ENCODE data around the gene CCDC8.
"Not testable (repeated sequence)": the region's sequence is repeated elsewhere in the genome, so short reads cannot be mapped to it uniquely, and the experiment has no call there.

CCDC8 gene

DNA sequence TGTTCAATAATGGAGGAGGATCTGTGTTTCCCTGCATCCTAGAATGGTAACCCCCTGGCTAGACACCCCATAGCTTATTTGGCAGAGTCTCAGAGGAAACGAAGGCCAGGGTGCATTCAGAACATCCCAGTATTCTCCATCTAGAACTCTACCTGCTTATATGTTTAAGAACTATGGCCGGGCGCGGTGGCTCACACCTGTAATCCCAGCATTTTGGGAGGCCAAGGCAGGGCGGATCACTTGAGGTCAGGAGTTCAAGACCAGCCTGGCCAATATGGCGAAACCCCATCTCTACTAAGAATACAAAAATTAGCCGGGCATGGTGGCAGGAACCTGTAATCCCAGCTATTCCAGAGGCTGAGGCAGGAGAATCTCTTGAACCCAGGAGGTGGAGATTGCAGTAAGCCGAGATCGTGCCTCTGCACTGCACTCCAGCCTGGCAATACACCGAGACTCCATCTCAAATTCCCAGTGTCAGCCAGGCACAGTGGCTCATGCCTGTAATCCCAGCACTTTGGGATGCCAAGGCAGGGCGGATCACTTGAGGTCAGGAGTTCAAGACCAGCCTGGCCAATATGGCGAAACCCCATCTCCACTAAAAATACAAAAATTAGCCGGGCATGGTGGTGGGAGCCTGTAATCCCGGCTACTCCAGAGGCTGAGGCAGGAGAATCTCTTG is 15.4 kb downstream of the CCDC8 start:
- DNase-seq, result not testable (repeated sequence)

- no peak for DNase-seq
Measured at GRCh38 chr19:46394402-46394797, 19.0 kb downstream of the CCDC8 start.

- no peak for DNase-seq
Measured at GRCh38 chr19:46393456-46394401, 19.6 kb downstream of the CCDC8 start.

DNA sequence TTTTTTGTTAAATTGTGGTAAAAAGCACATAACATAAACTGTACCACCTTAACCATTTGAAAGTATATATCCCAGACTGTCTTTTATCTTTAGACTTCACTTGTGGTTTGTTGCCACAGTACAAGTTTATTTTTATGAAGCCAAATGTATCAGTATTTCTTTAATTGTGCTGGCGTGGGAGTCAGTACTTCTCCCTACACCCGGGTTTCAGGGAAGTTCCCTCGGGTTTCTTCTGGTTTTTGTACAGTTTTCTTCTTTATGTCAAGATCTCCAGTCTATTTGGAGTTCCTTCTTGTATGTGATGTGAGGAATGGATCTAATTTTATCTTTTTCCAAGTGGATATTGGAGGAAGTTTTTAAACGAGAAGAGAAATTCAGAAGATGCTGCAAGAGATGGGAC is 20.5 kb downstream of the CCDC8 start:
- no peak for DNase-seq

- DNase-seq, result no peak
Measured at GRCh38 chr19:46392252-46392801, 21.0 kb downstream of the CCDC8 start.

DNA sequence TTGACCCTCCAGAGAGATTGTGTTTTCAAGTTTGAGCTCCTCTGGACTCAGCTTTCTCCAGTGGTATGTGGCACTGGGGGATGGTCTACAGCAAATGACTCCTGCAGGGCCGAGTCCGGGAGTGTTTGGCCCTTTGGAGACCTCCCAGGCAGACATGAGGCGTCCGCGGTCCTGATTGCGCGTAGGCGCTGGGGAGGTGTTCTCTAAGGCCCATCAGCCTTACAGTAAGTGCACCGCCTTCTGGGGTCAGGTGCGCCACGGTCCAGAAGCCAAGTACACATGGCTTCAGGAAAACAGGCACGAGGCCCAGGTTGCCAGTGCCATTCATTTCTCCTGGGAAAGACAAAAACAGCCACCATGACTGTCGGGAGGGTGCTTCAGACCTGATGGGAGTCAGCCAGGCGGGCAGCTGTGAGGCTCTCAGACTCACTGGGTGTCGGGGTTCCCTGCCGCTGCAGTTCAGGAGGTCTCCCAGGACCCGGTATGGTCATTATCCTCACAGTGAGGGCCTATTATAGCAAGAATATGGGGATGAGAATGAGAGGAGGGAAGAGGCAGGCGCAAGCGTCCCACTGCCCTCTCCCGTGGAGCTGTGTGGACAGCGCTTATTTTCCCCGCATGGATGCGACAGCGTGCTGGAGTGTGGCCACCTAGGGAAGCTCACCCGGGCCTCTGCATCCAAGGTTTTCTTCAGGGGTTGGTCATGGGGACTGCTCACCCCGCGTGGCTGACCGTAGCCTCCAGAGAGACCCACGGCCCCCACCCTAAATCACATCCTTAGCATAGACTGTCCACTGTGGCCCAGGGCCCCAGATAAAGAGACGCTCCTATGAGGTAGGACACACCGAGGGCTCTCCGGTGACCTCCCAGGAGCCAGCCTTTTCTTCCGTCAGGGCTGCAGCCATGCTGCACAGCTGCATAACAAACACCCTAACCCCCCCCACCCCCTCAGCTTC is 21.8 kb downstream of the CCDC8 start:
- no peak for DNase-seq

DNA sequence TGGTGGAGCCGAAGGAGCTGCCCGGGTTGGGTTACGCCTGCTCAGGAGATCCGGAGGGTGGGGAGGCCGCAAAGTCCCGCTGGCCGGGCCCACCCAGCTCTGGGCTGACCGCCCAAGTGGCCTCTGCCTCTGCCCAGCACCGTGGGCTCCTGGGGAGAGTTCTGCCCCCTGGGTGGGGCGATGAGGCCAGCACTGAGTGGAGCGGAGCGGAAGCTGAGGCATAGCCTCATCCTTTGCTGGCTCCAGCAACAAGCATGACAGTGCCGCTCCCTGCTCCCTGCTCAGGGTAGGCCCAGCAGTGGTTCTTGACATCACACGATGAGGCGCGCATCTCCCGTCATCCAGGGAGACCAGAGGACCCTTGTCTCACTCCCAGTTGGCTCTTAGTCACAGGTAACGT is 22.5 kb downstream of the CCDC8 start:
- DNase-seq, result no peak

GRCh38 chr19:46390121-46390858 is 23.1 kb downstream of the CCDC8 start:
- DNase-seq, result no peak

DNA sequence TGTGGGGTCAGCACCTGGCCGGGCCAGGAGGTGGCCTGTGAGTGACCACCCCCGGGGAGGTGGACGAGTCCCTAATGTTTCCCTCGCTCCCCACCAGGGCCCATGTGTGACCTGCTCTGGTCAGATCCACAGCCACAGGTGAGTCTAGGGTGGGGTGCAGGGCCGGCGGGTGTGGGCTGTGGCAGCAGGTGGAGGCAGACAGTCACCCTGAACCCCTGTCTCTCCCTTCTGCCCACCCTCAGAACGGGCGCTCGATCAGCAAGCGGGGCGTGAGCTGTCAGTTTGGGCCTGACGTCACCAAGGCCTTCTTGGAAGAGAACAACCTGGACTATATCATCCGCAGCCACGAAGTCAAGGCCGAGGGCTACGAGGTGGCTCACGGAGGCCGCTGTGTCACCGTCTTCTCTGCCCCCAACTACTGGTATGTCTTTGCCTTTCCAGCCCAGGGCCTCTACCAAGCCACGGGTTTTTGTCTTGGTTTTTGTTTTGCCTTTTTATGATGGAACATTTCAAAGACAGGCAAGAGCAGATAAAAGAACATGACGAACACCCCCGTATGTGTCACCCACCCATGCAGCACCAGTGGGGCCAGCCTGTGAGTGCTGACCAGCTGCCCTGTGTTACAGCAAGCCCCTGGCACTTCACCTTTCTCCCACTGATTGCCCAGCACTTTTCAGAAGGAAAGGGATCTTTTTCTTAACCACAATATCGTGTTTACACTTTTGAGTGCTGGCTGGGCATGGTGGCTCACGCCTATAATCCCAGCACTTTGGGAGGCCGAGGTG is 24.9 kb downstream of the CCDC8 start:
- no peak for DNase-seq

DNA sequence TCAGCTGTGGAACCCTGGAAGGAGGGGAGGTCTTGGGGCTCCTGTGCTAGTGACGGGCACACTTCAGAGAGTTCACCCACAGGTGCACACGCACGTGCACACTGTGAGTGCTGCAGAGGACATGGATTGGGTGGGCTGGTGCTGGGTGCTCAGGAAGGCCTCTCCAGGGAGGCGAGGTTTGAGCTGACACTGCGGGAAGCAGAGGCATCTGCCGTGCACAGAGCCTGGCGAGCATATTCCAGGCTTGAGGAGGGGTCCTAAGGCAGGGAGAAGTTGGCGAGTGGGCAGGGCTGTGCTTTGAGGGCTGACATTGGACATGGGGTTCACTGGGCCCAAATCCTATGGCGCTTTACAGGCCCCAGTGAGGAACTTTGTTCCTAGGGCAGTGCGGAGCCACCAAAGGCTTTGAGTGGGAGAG is 25.6 kb downstream of the CCDC8 start:
- no peak for DNase-seq

DNA sequence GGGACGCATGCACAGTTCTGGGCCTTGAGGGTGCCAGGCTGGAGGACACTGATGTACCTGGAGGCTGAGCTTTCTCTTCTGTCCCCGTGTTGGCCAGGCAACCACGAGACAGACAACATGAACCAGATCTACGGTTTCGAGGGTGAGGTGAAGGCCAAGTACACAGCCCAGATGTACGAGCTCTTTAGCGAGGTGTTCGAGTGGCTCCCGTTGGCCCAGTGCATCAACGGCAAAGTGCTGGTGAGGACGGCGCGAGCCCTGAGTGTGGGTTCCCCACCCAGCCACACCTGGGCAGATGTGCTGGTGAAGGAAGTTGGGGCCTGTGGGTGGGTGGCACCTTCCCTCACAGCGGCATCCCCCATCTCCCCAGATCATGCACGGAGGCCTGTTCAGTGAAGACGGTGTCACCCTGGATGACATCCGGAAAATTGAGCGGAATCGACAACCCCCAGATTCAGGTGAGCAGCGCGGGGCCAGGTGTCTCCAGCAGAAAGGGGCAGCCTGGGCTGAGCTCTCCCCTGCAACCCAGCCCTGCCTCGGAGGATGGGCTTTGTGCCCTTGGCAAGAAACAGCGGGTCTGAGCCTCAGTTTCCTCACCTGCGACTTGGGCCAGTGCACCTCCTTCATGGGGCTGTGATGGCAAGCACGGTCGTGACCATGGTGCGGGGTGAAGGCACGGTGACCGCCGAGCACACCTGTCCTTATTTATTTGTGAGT is 26.2 kb downstream of the CCDC8 start:
- DNase-seq, result no peak

DNA sequence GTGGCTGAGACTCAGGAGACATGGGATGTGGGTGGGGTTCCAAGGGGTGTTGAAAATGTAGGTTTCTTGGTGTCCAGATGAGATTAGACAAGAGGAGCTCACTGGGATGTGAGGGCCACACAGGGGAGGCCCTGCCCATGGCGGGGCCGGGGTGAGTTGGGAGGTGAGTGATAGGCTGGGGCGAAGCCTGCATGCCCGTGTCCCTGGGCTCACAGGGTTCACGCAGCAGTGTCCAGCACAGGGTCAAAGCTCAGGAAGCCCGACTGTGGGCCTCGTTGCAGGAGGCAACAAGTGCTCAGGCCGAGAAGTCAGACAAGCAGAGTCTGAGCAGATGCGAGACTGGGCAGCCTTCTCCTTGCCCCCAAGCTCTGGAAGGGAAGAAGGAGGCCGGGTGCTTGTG is 27.2 kb downstream of the CCDC8 start:
- no peak for DNase-seq

- no peak for DNase-seq
Measured at GRCh38 chr19:46385636-46386035, 27.7 kb downstream of the CCDC8 start.

- DNase-seq, result no peak
Measured at GRCh38 chr19:46384396-46384795, 29.0 kb downstream of the CCDC8 start.

GRCh38 chr19:46383846-46384245 is 29.5 kb downstream of the CCDC8 start:
- DNase-seq, result no peak

- no peak for DNase-seq
Measured at GRCh38 chr19:46383171-46383815, 30.1 kb downstream of the CCDC8 start.

DNA sequence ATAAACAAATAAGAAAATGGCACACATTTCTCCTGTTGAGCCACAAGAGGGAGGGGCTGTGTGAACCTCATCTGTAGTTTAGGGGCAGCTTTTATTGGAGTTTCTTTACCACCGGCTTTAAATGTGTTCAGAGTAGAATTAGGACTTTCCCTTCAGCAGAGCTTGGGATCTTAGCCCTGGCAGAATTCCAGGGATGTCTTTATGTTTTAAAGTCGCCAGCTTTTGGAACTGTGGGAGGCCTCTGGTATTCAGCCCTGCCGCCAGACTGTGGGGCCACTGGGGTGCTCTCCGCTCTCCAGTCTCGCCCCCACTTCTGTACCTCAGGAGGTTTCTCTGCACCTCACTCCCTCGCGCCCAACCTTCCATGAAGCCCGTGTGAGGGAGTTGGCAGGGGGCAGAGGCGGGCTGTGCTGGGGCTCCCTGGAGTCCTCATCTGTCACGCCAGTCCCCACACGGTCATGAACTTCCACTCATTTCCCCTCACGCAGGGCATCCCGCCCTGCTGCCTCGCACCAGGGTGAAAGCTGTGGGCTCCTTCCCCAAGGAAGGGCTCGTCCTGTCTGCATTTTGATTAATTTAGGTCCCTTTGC is 31.5 kb downstream of the CCDC8 start:
- DNase-seq, result no peak

DNA sequence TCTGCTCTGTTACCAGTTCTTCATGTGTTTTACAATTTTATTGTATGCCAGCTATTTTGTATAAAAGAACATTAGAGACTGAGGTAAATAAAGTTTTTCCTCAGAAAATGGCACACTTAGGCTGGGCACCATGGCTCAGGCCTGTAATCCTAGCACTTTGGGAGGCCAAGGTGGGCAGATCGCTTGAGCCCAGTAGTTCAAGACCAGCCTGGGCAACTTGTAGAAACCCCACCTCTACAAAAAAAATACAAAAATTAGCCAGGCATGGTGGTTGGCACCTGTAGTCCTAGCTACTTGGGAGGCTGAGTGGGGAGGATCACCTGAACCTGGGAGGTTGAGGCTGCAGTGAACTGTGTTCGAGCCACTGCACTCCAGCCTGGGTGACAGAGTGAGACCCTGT is 32.0 kb downstream of the CCDC8 start:
- DNase-seq, result no peak

- DNase-seq, result no peak
Measured at GRCh38 chr19:46380690-46381089, 32.7 kb downstream of the CCDC8 start.

GRCh38 chr19:46378268-46378667 is 35.1 kb downstream of the CCDC8 start:
- no peak for DNase-seq
